ENCODE measurements around the gene PPIA. TPM values are rescaled to one million over a fixed set of nuclear protein-coding genes. Genes with fewer than 3 reads are reported as not detected.
A peak's percentile ranks its signal among the peaks of the same experiment; 100 is the strongest.

Gene PPIA
- polyA plus RNA-seq, 1 donor from 2014 or later = 2,769 TPM

GRCh38 chr7:44847920-44848634, 51.6 kb downstream of the PPIA start, which contains the start of gene H2AZ2:
TSS of gene H2AZ2 (minus strand) at chr7:44848087. CDS start at chr7:44847971, 116 bp downstream.
- H3K9ac ChIP-seq (ENCODE audit: low read length) = peak within 1 kb of the TSS; percentile 71
- no peaks in the 10 kb centered on the region for H4K20me1 ChIP-seq (ENCODE audit: insufficient read depth)
- H3K27me3 ChIP-seq (ENCODE audit: insufficient read depth, low read depth, low read length) = no peaks in the 10 kb centered on the region
- H3K4me2 ChIP-seq (ENCODE audit: low read length) = peak within 1 kb of the TSS; percentile 87
- peak within 1 kb of the TSS; percentile 97 for H3K4me3 ChIP-seq (ENCODE audit: low read length)
- H3K27ac ChIP-seq (ENCODE audit: low read length) = peak within 1 kb of the TSS; percentile 76
- TF ChIP-seq RAD21 (conservative IDR thresholded peaks at IDR 0.05) (peak; percentile 20), EP300 (conservative IDR thresholded peaks at IDR 0.05; ENCODE audit: poor library complexity, severe bottlenecking) (peak; percentile 62), EZH2 (IDR thresholded peaks at IDR 0.05; ENCODE audit: borderline replicate concordance, insufficient read depth, low read length, poor library complexity, severe bottlenecking) (no peak), REST (IDR thresholded peaks at IDR 0.05; ENCODE audit: borderline replicate concordance) (peak; percentile 44), POLR2AphosphoS5 (IDR thresholded peaks at IDR 0.05) (peak; percentile 62), CTCF (IDR thresholded peaks at IDR 0.05; ENCODE audit: poor library complexity, severe bottlenecking) (peak; percentile 65), TAF1 (IDR thresholded peaks at IDR 0.05; ENCODE audit: low read depth) (peak; percentile 49), MXI1 (conservative IDR thresholded peaks at IDR 0.05; ENCODE audit: poor library complexity, severe bottlenecking) (peak; percentile 75), SMC3 (conservative IDR thresholded peaks at IDR 0.05; ENCODE audit: poor library complexity) (peak; percentile 59)
- H2AFZ ChIP-seq (ENCODE audit: low read depth, low read length) = peak within 1 kb of the TSS; percentile 80
- peaks cover 31% of the 10 kb centered on the region for H3K79me2 ChIP-seq (replicated peaks; ENCODE audit: insufficient read depth, low read length)
- no peaks in the 10 kb centered on the region for H3K36me3 ChIP-seq (ENCODE audit: insufficient read depth, low read length)
- peaks cover 8% of the 10 kb centered on the region for H3F3A ChIP-seq (ENCODE audit: insufficient read depth, low read length, poor library complexity, severe bottlenecking)
- no peaks in the 10 kb centered on the region for H3K9me2 ChIP-seq (ENCODE audit: insufficient read depth, low read length)
- H3K9me3 ChIP-seq (ENCODE audit: low read length) = no peaks in the 10 kb centered on the region

- peak overlapping the region; percentile 97 for H3K4me3 ChIP-seq (ENCODE audit: low read length)
- H3F3A ChIP-seq (ENCODE audit: insufficient read depth, low read length, poor library complexity, severe bottlenecking) = peaks cover 8% of the 10 kb centered on the region
- no peaks in the 10 kb centered on the region for H3K9me2 ChIP-seq (ENCODE audit: insufficient read depth, low read length)
- no peak overlapping the region for H2AFZ ChIP-seq (ENCODE audit: low read depth, low read length)
- H3K4me2 ChIP-seq (ENCODE audit: low read length) = peak overlapping the region; percentile 84
- no peaks in the 10 kb centered on the region for H3K9me3 ChIP-seq (ENCODE audit: low read length)
- H3K9ac ChIP-seq (ENCODE audit: low read length) = no peak overlapping the region
- no peaks in the 10 kb centered on the region for H3K27me3 ChIP-seq (ENCODE audit: insufficient read depth, low read depth, low read length)
- H3K27ac ChIP-seq (ENCODE audit: low read length) = no peak overlapping the region
- peaks cover 18% of the 10 kb centered on the region for H3K79me2 ChIP-seq (replicated peaks; ENCODE audit: insufficient read depth, low read length)
- TF ChIP-seq REST (IDR thresholded peaks at IDR 0.05; ENCODE audit: borderline replicate concordance) = no peak
- no peak for TF ChIP-seq EZH2 (IDR thresholded peaks at IDR 0.05; ENCODE audit: borderline replicate concordance, insufficient read depth, low read length, poor library complexity, severe bottlenecking)
- no peak for TF ChIP-seq TAF1 (IDR thresholded peaks at IDR 0.05; ENCODE audit: low read depth)
- TF ChIP-seq RAD21 (conservative IDR thresholded peaks at IDR 0.05) = no peak
- no peak for TF ChIP-seq CTCF (IDR thresholded peaks at IDR 0.05; ENCODE audit: poor library complexity, severe bottlenecking)
- TF ChIP-seq MXI1 (conservative IDR thresholded peaks at IDR 0.05; ENCODE audit: poor library complexity, severe bottlenecking) = no peak
- no peak for TF ChIP-seq EP300 (conservative IDR thresholded peaks at IDR 0.05; ENCODE audit: poor library complexity, severe bottlenecking)
- TF ChIP-seq POLR2AphosphoS5 (IDR thresholded peaks at IDR 0.05) = no peak
- TF ChIP-seq SMC3 (conservative IDR thresholded peaks at IDR 0.05; ENCODE audit: poor library complexity) = no peak
- H3K36me3 ChIP-seq (ENCODE audit: insufficient read depth, low read length) = no peaks in the 10 kb centered on the region
- H4K20me1 ChIP-seq (ENCODE audit: insufficient read depth) = no peaks in the 10 kb centered on the region
These were observed 52.9 kb downstream of the PPIA start for GRCh38 chr7:44849259-44849884.

Data from neural cell (in vitro differentiated cells).